ENCODE results near the gene INPP4B. TPM values are rescaled to one million over a fixed set of nuclear protein-coding genes. Genes with fewer than 3 reads are reported as not detected.
A peak's percentile ranks its signal among the peaks of the same experiment; 100 is the strongest.

Gene INPP4B
- total RNA-seq, 1 experiment from 2014 or later = 25.2 TPM

DNA sequence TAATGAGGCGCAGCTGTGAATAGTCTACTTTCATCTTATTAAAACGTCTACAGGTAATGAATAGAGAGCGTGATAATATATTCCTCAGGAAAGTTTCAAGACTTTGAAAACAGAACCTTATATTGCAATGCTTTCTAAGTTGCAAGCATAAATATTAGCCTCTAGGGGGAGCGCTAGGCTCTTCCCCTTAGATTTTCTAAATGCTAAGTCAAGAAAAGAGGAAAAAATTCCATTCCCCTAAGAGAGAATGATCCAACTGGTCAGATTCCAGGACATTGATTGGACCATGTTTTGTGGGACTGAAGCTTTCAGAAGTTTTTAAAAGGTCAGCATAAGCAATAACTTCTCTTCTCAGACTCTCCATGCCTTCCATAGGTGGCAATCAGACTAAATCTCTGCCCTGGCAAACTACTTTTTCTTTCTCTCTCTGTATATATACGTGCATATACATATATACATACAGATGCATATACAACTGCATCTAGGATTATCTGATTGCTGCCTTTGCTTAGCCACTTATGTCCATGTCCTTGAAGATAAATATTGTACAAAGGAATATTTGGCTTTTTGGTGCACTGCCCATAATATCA, 492.9 kb downstream of the INPP4B start:
- no peak overlapping the region for H3K27ac ChIP-seq
- H3K9me3 ChIP-seq (replicated peaks) = no peaks in the 10 kb centered on the region
- H3K27me3 ChIP-seq = no peaks in the 10 kb centered on the region
- no peak overlapping the region for H3K4me3 ChIP-seq
- H3K36me3 ChIP-seq = no peaks in the 10 kb centered on the region
- H3K4me1 ChIP-seq = peaks cover 24% of the 10 kb centered on the region
- peak; percentile 19 to 66 for DNase-seq

DNA sequence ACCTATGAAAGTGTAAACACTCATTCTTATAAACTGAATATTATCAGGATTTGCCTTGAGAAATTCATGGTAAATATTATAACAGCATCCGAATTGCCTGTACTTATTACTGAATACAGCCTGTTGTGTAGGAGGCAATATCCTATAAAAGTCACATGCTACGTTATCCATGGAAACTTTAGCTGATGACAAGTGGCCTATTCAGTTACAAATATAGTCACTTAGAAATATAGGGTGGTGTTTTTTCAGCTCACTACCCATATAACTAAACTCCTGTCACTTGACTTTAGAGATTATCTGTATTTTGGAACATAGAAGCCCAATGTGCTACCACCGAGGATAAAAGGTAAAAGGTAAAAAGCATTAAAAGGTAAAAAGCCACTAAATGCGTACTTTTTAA, 493.4 kb downstream of the INPP4B start:
- Histone ChIP-seq H3K27me3 (no peaks in the 10 kb centered on the region), H3K27ac (no peak overlapping the region), H3K9me3 (replicated peaks) (no peaks in the 10 kb centered on the region), H3K4me1 (peaks cover 24% of the 10 kb centered on the region), H3K4me3 (no peak overlapping the region), H3K36me3 (no peaks in the 10 kb centered on the region)
- DNase-seq = no peak

DNA sequence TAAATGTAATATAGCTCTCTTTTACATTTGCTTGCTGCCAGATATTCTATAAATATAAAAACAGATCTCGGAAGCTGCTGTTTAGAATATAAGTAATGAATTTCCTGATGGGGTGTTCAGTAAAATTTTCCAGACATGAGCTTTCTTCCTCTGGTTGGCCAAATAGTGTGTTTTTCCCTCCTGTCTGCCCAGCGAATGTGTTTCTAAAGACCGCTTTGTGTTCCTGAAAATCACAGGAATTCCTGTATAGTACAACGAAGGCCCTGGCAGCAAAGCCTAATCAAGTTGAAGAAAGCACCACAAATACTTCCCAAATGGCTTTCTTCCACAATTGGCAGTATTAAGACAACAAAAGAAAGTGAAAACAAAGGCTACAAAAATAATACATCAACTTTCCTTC, 494.1 kb downstream of the INPP4B start:
- Histone ChIP-seq H3K4me3 (no peak overlapping the region), H3K4me1 (peaks cover 24% of the 10 kb centered on the region), H3K36me3 (no peaks in the 10 kb centered on the region), H3K27me3 (no peaks in the 10 kb centered on the region), H3K9me3 (replicated peaks) (no peaks in the 10 kb centered on the region), H3K27ac (no peak overlapping the region)
- DNase-seq = no peak

DNA sequence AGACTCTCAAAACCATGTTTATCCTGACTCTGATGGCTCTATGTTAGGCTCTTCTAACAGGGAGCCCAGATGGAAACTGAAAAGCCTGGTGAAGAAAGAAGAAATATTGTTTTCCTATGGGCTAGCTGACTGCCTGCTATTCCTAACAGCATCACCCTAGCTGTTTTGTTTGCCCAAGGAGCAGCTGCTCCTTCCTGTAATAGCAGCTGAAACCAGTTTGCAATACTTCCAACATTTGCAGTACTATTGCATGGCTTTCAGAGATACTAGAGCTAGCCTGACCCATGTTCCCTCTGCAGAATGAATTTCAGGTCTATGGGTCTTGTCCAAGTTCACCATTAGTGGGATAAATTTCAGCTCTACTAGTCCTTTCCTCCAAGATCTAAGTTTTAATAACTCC, 495.2 kb downstream of the INPP4B start:
- H3K36me3 ChIP-seq = no peaks in the 10 kb centered on the region
- H3K27ac ChIP-seq = peak overlapping the region; percentile 4; the same call in 1 of the 2 replicates
- H3K27me3 ChIP-seq = no peaks in the 10 kb centered on the region
- no peak overlapping the region for H3K4me3 ChIP-seq
- peak; percentile 44 to 73 for DNase-seq
- no peaks in the 10 kb centered on the region for H3K9me3 ChIP-seq (replicated peaks)
- peaks cover 24% of the 10 kb centered on the region for H3K4me1 ChIP-seq

DNA sequence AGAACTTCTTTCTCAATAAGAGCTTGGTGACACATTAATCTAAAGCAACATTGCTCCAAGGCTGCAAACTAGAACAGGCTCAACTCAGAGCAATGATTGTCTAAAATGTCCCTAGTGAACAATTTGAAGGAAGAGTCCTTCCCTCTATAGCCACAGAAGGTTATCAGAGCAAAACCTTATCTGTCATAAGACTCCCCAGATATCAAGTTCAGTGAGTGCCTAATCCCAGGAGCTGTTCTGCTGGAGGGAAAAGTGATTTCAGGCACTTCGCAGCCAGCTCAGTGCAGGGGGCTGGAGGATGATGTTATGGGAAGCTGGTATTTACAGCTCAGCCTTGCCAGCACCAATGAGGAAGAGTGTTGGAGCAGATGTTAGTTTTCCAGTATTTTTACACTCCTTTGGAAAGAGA, 497.5 kb downstream of the INPP4B start:
- Histone ChIP-seq H3K4me1 (peaks cover 24% of the 10 kb centered on the region), H3K36me3 (no peaks in the 10 kb centered on the region; the same call in 1 of the 2 replicates), H3K27me3 (no peaks in the 10 kb centered on the region), H3K4me3 (no peak overlapping the region), H3K9me3 (replicated peaks) (no peaks in the 10 kb centered on the region), H3K27ac (no peak overlapping the region)
- no peak for DNase-seq

DNA sequence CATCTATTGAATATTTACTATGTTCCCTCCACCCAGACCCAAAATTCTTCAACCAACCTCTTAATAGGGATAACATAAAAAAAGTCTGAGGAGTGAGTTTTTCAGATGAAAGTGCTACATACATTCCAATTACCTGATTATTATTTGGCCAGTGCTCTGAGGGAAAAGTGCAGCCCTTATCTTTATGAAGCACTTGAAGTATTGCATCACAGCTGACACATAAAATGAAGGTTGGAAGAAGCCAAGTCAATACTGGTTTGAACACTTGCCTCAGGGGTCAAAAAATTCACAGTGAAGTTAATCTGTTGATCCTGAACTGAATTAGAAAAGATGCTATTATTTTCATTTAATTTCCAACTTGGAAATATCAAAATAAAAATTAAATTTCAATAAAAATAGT, 498.9 kb downstream of the INPP4B start:
- no peak for DNase-seq
- Histone ChIP-seq H3K27ac (no peak overlapping the region), H3K36me3 (no peaks in the 10 kb centered on the region; the same call in 1 of the 2 replicates), H3K4me3 (no peak overlapping the region), H3K4me1 (peaks cover 15% of the 10 kb centered on the region), H3K9me3 (replicated peaks) (no peaks in the 10 kb centered on the region), H3K27me3 (no peaks in the 10 kb centered on the region)

DNA sequence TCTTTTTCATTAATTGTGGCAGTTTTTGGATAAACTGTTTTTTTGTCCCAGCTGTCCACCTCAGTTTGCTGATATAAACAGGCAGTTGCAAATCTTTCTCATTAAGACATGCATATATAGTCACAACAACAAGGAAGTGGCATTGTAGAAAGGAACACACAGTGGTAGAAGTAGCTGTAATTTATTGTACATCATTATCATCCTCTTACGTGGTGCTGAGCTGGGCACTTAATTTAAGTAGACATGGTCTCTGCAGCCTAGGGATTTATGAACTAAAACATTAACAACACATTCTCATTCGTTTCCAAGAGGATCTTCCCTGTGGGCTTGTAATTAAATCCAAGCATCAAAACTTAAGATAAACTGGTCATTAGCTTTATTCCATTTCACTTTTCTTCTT, 500.2 kb downstream of the INPP4B start:
- H3K4me1 ChIP-seq = peaks cover 8% of the 10 kb centered on the region
- H3K27me3 ChIP-seq = no peaks in the 10 kb centered on the region
- no peak overlapping the region for H3K27ac ChIP-seq
- no peaks in the 10 kb centered on the region; the same call in 1 of the 2 replicates for H3K36me3 ChIP-seq
- DNase-seq = no peak
- no peaks in the 10 kb centered on the region for H3K9me3 ChIP-seq (replicated peaks)
- no peak overlapping the region for H3K4me3 ChIP-seq

DNA sequence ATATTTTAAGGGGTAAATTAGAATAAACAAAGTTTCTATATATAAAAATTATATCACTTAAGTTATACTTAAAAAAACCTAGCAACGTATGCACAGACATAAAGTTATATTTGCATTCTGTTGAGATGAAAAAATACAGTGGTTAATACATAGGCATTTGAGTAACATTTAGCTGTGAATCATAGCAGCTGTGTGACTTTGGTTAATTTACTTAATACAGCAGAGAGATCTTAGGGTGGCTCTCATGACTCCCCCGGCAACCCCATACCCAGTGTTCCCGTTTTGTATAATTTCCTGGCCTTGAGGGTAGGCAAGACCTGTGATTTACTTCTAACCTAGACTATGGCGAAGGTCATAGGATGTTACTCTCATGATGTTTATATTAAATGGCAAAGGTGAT, 504.8 kb downstream of the INPP4B start:
- no peak overlapping the region for H3K27ac ChIP-seq
- no peak overlapping the region for H3K4me3 ChIP-seq
- no peaks in the 10 kb centered on the region for H3K27me3 ChIP-seq
- no peaks in the 10 kb centered on the region for H3K4me1 ChIP-seq
- H3K36me3 ChIP-seq = no peaks in the 10 kb centered on the region; the same call in 1 of the 2 replicates
- DNase-seq = no peak
- no peaks in the 10 kb centered on the region for H3K9me3 ChIP-seq (replicated peaks)

DNA sequence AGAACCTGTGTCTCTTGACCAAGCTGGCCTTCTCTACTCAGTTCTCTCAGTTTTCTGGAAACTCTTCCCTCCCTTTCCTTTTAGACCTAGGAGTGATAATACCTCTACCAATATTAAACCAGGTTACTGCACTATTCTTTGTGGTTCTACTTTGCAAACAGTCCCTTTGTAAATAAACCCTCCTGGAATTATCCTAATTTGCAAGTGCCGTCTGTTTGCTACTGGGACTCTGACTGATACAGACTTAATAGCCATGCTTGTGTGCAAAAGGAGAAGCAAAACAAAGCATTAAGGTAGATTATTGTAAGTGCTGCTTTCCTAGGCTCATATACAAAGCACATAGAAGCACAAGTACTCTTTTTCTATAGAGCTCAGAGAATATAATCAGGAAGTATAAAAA, 507.0 kb downstream of the INPP4B start:
- DNase-seq = no peak
- Histone ChIP-seq H3K4me1 (no peaks in the 10 kb centered on the region), H3K4me3 (no peak overlapping the region), H3K27ac (no peak overlapping the region), H3K27me3 (no peaks in the 10 kb centered on the region), H3K36me3 (no peaks in the 10 kb centered on the region; the same call in 1 of the 2 replicates), H3K9me3 (replicated peaks) (no peaks in the 10 kb centered on the region)

DNA sequence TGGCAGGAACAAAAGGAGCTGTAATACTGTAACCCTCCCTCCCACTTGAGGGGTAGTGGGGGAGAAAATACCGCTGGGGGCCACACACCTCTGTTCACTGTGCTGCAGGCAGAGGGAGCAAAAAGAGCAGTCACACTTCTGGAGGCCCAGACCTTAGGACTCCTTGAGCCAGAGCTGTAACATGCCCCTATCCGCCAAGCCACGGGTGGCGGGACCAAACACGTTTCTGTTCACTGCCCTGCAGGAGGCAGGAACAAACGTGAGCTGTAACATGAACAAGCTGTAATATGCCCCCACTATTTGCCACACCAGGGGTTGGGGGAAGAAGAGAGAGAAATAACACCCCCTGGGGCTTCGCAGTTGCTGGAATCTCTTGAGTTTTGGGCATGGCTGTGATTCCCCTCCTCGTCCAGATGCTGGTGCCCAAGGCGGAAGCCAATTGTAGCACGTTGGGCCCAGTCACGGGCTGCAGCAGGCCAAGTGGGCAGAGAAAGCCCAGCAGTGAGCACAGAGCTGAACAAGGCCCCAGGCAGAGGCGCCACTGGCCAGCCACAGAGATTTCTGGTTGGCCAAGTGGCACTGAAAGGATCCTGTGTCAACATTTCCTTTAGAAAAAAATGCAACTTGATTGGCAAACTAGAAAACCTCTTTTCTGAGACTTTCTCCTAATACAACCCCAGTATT, 509.7 kb downstream of the INPP4B start:
- Histone ChIP-seq H3K9me3 (replicated peaks) (no peaks in the 10 kb centered on the region), H3K27me3 (no peaks in the 10 kb centered on the region), H3K4me3 (no peak overlapping the region), H3K36me3 (no peaks in the 10 kb centered on the region), H3K4me1 (no peaks in the 10 kb centered on the region), H3K27ac (no peak overlapping the region)
- no peak for DNase-seq

DNA sequence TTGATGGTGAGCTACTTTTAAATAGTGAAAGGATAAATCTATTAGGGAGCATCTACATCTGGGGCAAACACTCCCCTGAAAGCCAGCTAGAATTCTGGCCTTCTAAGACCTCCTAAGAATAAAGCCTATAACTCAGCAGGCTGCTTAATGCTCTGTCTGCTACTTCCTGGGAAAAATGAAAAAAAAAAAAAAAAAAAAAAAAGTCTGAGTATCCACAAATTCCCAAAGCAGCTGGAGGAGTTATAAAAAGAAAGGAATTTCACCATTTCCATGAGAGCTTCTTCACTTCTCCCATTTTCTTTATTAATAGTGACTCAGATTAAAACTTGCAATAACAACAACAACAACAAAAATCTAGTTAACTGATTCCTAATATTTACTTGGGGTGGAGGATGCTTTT, 511.2 kb downstream of the INPP4B start:
- no peak for DNase-seq
- H3K4me3 ChIP-seq = no peak overlapping the region
- H3K36me3 ChIP-seq = no peaks in the 10 kb centered on the region
- H3K27me3 ChIP-seq = no peaks in the 10 kb centered on the region
- no peaks in the 10 kb centered on the region for H3K4me1 ChIP-seq
- no peak overlapping the region for H3K27ac ChIP-seq
- no peaks in the 10 kb centered on the region for H3K9me3 ChIP-seq (replicated peaks)

DNA sequence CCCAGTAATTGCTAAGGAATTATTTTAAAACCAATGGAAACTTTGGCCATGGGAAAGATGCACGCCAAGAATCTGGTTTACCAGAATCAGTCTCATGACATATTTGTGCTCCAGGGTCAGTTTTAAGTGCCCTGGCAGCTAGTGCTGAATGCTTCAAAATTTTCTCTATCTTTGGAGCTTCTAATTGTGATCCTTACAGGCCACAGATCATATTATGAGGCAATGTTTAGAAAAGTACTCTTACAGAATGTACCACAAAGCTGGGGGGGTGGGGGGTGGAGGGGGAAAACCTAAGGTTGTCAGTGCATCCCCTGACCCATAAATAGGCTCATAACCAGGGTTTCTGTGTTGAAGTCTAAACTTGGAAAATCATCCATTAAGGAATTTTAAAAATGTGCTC, 514.5 kb downstream of the INPP4B start:
- no peaks in the 10 kb centered on the region for H3K27me3 ChIP-seq
- DNase-seq = no peak
- H3K27ac ChIP-seq = no peak overlapping the region
- H3K36me3 ChIP-seq = no peaks in the 10 kb centered on the region
- no peaks in the 10 kb centered on the region for H3K4me1 ChIP-seq
- no peak overlapping the region for H3K4me3 ChIP-seq
- H3K9me3 ChIP-seq (replicated peaks) = no peaks in the 10 kb centered on the region

DNA sequence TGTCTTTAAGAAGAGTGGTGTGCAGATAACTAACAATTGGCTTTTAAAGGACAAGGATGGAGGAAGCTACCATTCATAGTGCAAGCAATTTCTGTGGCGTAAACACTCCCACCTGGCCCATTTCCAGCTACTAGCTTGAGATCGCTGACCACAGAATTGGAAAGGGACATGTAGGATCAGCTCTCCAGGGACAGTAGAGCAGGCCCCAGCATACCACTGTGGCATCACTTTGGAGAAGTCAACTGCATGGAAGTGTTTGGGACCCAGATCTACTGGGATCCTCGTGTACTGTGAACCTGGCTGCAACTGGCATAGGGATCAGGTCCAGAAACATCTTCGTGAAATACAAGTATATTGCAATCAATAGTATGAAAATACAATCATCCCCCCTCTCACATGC, 515.0 kb downstream of the INPP4B start:
- no peaks in the 10 kb centered on the region for H3K27me3 ChIP-seq
- no peak overlapping the region for H3K4me3 ChIP-seq
- no peaks in the 10 kb centered on the region for H3K36me3 ChIP-seq
- peak; percentile 18 to 38 for DNase-seq
- no peaks in the 10 kb centered on the region for H3K4me1 ChIP-seq
- H3K9me3 ChIP-seq (replicated peaks) = no peaks in the 10 kb centered on the region
- H3K27ac ChIP-seq = no peak overlapping the region

DNA sequence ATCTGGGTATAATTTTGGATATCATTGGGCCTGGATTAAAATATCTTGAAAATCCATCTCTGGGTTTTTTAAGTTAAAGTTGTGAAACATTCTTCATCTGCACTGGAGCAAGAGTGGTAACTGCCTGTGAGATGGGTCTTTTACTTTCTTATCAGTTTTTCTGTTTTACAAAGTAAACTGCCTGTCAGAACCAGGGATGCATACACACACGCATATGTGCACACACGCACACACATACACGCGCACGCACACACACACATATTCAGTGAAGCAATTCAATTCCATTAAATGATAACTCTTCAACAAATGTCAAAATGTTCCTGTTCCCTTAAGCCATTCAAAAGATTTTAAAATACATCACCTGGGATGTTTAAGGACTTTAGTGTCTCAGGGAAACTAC, 515.8 kb downstream of the INPP4B start:
- no peaks in the 10 kb centered on the region for H3K9me3 ChIP-seq (replicated peaks)
- no peak overlapping the region for H3K27ac ChIP-seq
- H3K36me3 ChIP-seq = no peaks in the 10 kb centered on the region
- no peak for DNase-seq
- H3K4me1 ChIP-seq = no peaks in the 10 kb centered on the region
- H3K4me3 ChIP-seq = no peak overlapping the region
- no peaks in the 10 kb centered on the region for H3K27me3 ChIP-seq

DNA sequence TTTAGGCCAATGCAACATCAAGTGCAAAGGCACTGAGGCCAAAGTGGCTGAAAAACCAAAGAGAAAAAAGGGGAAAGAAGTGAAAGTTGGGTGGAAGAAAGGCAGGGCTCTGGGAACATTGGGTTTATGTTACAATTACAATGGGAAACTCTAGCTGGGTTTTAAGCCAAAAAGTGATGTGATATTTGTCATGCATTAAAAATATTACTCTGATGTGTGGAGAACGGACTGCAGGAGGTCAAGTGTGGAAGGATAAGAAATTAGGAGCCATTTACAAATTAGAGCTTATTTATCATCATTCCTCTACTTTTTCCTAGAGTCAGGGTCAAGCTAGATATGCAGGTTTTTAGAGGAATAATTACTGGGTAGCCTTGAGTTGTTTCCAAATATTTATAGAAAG, 516.8 kb downstream of the INPP4B start:
- Histone ChIP-seq H3K36me3 (no peaks in the 10 kb centered on the region), H3K9me3 (replicated peaks) (no peaks in the 10 kb centered on the region), H3K4me3 (no peak overlapping the region), H3K27ac (no peak overlapping the region), H3K27me3 (no peaks in the 10 kb centered on the region), H3K4me1 (no peaks in the 10 kb centered on the region)
- DNase-seq = no peak

DNA sequence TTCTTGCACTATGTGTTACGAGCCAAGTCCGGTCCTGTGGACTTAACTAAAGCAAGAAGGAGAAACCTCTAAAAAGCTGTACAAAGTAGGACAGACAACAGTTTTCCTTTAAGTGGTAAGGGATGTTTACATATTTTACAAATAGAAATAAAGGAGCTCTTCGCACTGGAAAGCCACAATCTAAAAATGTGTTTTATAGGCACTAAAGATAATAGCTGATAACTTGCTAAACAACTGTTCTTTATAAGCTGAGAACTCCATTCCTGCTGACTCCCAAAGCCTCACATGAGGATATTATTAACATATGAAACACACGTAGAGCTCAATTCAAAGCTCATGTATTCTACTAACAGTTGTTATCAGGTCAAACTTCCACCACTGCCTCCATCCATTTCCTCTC, 519.9 kb downstream of the INPP4B start:
- H3K36me3 ChIP-seq = peaks cover 3% of the 10 kb centered on the region; the same call in 1 of the 2 replicates
- no peaks in the 10 kb centered on the region for H3K4me1 ChIP-seq
- H3K9me3 ChIP-seq (replicated peaks) = no peaks in the 10 kb centered on the region
- no peaks in the 10 kb centered on the region for H3K27me3 ChIP-seq
- H3K27ac ChIP-seq = no peak overlapping the region
- DNase-seq = no peak
- H3K4me3 ChIP-seq = no peak overlapping the region
